Measurements from ENCODE around the gene KCTD12.
A peak's percentile ranks its signal among the peaks of the same experiment; 100 is the strongest.

KCTD12 gene

DNA sequence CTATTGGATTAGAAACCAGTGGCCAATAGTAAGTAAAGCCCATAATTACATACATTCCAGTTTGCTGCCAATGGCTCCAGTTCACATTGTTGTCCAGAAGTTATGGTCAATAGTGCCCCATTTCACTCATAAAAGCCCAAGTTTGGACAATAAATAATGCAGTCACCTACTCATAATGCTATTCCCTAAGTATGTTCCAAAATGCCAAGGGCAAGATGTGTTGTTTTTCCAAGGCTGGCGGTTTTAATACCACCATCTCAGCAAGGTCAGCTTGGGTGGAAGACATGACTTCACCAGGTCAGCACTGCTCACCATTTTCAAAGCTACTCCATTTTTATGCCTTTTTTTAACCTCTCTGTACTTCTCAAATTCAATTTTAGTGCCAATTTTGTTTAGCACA lies 32.7 kb downstream of the KCTD12 start:
- Mint-ChIP-seq H3K4me1 (peaks cover 6% of the 10 kb centered on the region), H3K9me3 (no peaks in the 10 kb centered on the region), H3K27me3 (no peaks in the 10 kb centered on the region), H3K4me3 (no peak overlapping the region), H3K27ac (no peak overlapping the region)
- no peak for DNase-seq
- no peak for ATAC-seq

DNA sequence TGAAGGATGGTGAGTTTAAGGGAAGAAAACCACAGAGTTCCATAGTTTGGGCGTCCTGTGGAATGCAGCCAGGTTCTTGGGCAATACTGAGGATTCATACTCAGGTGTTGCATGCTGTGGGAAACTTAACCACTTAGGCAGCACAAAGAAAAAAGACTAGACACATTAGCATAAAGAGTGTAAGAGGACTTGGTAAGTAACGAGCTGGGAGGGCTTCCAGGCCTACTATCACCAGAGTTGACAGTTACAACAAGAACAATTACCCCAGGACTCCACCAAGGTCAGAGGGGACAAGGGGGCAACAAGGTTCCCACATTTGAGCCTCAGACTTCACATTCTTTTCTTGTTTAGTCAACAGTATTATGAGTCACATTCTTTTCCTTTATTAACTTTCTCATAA lies 33.2 kb downstream of the KCTD12 start:
- Mint-ChIP-seq H3K4me3 (no peak overlapping the region), H3K9me3 (no peaks in the 10 kb centered on the region), H3K27me3 (no peaks in the 10 kb centered on the region), H3K27ac (no peak overlapping the region), H3K4me1 (peaks cover 6% of the 10 kb centered on the region)
- ATAC-seq, result no peak
- DNase-seq, result no peak

- H3K9me3 Mint-ChIP-seq, result no peaks in the 10 kb centered on the region
- ATAC-seq, result no peak
- DNase-seq, result no peak
- peaks cover 6% of the 10 kb centered on the region for H3K4me1 Mint-ChIP-seq
- no peaks in the 10 kb centered on the region for H3K27me3 Mint-ChIP-seq
- no peak overlapping the region for H3K4me3 Mint-ChIP-seq
- H3K27ac Mint-ChIP-seq, result no peak overlapping the region
These were observed 34.2 kb downstream of the KCTD12 start for GRCh38 chr13:76851961-76852360.

DNA sequence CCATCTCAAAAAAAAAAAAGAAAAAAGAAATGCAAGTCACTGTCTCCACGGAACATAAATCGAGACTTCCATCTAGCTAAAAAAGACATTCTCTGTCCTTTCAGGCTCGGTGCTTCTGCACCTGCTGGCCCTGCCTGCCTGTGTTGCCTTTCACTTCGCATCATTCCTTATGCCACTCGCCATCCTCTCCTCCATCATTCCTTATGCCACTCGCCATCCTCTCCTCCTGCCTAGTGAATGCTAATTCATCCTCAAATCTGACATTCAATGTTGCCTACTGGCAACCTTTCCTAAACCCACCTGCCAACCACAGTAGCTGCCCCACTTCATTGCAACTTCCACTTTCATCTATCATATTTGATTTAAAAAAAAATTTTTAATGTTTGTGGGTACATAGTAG lies 36.7 kb downstream of the KCTD12 start:
- DNase-seq (no peak), ATAC-seq (no peak)
- Mint-ChIP-seq H3K27ac (no peak overlapping the region), H3K4me1 (no peaks in the 10 kb centered on the region), H3K4me3 (no peak overlapping the region), H3K9me3 (no peaks in the 10 kb centered on the region), H3K27me3 (no peaks in the 10 kb centered on the region)

- H3K4me3 Mint-ChIP-seq, result no peak overlapping the region
- no peaks in the 10 kb centered on the region for H3K4me1 Mint-ChIP-seq
- no peaks in the 10 kb centered on the region for H3K9me3 Mint-ChIP-seq
- no peak overlapping the region for H3K27ac Mint-ChIP-seq
- ATAC-seq (no peak), DNase-seq (no peak)
- H3K27me3 Mint-ChIP-seq, result no peaks in the 10 kb centered on the region
These were observed 37.6 kb downstream of the KCTD12 start for GRCh38 chr13:76848596-76848995.

DNA sequence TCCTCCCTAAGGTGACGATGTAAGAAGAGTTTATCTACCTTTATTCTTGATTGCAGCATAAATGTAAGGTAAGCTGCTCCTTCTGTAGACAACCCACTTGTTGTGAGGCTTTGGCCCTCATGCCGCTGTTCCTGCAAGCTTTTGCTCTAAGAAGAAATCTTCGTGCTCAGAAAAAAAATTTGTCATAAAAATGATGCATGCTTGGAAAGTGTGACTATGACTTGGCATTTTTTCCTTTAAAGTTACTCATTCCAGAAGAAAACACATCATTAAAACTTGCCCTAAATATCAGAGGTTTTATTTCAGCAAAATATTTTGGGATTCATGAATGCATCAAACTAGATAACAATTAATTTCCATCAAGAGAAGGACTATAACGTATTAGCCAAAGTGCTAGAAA lies 39.8 kb downstream of the KCTD12 start:
- DNase-seq, result no peak
- H3K4me3 Mint-ChIP-seq, result no peak overlapping the region
- H3K9me3 Mint-ChIP-seq, result no peaks in the 10 kb centered on the region
- H3K4me1 Mint-ChIP-seq, result no peaks in the 10 kb centered on the region
- no peaks in the 10 kb centered on the region for H3K27me3 Mint-ChIP-seq
- H3K27ac Mint-ChIP-seq, result no peak overlapping the region
- no peak for ATAC-seq

- H3K9me3 Mint-ChIP-seq, result no peaks in the 10 kb centered on the region
- no peak for ATAC-seq
- H3K27me3 Mint-ChIP-seq, result no peaks in the 10 kb centered on the region
- no peak for DNase-seq
- H3K4me1 Mint-ChIP-seq, result no peaks in the 10 kb centered on the region
- H3K27ac Mint-ChIP-seq, result no peak overlapping the region
- no peak overlapping the region for H3K4me3 Mint-ChIP-seq
These were observed 40.3 kb downstream of the KCTD12 start for GRCh38 chr13:76845865-76846264.

DNA sequence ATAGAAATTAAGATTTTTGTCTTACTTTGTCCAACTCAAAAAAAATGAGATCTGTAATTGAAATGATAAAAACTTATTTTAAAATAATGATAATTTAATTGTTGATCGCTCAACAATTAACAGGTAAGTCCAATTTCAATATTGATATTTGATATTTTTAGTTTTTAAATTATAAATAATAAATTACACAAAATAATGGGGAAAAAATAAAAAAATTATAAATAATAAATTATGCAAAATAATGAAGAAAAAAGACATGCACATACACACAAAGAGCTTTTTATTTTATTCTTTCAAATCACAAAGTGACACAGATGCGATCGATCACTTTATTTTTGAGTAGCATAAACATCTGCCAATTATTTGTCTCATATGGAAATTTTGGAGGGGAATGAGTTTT lies 40.8 kb downstream of the KCTD12 start:
- ATAC-seq, result no peak
- Mint-ChIP-seq H3K27ac (no peak overlapping the region), H3K4me3 (no peak overlapping the region), H3K27me3 (no peaks in the 10 kb centered on the region), H3K4me1 (no peaks in the 10 kb centered on the region), H3K9me3 (no peaks in the 10 kb centered on the region)
- no peak for DNase-seq

DNA sequence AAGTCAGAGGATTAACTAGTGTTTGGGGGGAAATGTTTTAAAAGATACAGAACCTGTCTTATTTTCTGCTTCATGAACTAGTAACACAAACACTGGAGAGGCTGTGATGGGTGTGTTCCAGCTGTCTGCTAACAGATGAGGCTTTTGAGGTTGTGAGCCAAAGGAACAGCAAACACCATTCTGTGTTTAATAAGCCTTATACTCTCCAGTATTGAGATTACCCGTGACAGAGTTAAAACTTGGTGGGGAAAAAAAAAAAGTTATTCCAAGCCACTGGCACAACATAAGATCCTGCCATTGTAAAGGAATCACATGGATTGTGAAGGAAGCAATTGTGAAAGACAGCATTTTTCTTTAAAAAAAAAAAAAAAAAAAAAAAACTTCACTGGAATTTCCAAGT lies 48.4 kb downstream of the KCTD12 start:
- no peaks in the 10 kb centered on the region for H3K9me3 Mint-ChIP-seq
- DNase-seq (no peak), ATAC-seq (no peak)
- H3K4me3 Mint-ChIP-seq, result no peak overlapping the region
- H3K27ac Mint-ChIP-seq, result no peak overlapping the region
- no peaks in the 10 kb centered on the region for H3K4me1 Mint-ChIP-seq
- H3K27me3 Mint-ChIP-seq, result peaks cover 17% of the 10 kb centered on the region

- no peaks in the 10 kb centered on the region for H3K4me1 Mint-ChIP-seq
- no peak overlapping the region for H3K4me3 Mint-ChIP-seq
- ATAC-seq, result no peak
- no peak for DNase-seq
- no peak overlapping the region for H3K27ac Mint-ChIP-seq
- H3K9me3 Mint-ChIP-seq, result no peaks in the 10 kb centered on the region
- peaks cover 17% of the 10 kb centered on the region for H3K27me3 Mint-ChIP-seq
These were observed 49.9 kb downstream of the KCTD12 start for GRCh38 chr13:76836311-76836710.

- Mint-ChIP-seq H3K27me3 (peaks cover 11% of the 10 kb centered on the region), H3K9me3 (no peaks in the 10 kb centered on the region), H3K27ac (no peak overlapping the region), H3K4me3 (no peak overlapping the region), H3K4me1 (peaks cover 4% of the 10 kb centered on the region)
- ATAC-seq, result no peak
- DNase-seq, result no peak
These were observed 52.7 kb downstream of the KCTD12 start for GRCh38 chr13:76833441-76833954.

DNA sequence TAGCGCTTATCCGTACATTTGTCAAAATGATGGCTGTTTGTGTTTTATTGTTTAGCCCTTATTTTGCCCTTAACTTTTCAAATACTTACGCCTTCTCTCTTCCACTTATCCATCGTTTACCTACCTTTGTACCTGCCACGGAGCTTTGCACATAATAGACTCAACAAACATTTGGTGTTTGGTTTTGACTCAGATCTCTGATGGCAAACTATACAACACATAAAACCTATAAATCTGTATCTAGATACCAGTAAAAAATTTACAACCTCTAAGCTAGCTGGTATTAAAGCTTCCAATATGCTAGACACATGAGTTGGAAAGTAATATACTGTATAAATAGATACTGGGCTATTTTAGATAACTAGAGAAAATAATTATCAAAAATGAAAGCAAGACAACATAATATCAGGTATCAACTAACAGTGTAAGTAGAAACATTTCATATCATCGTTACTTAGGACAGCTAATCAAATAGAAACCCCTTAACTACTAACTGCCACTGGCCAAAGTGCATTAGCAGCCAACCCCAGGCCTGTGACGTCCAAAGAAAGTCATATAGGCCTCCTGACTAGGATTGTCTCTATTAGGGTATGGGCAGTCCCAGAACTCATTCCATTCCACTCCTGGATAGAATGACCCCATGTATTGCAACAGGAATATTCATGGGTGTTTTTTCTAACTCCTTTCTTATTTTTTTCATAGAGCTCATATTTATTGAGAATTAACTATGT lies 53.8 kb downstream of the KCTD12 start:
- DNase-seq, result no peak
- Mint-ChIP-seq H3K4me3 (no peak overlapping the region), H3K4me1 (peaks cover 8% of the 10 kb centered on the region), H3K27ac (no peak overlapping the region), H3K27me3 (peaks cover 11% of the 10 kb centered on the region), H3K9me3 (no peaks in the 10 kb centered on the region)
- ATAC-seq, result no peak

DNA sequence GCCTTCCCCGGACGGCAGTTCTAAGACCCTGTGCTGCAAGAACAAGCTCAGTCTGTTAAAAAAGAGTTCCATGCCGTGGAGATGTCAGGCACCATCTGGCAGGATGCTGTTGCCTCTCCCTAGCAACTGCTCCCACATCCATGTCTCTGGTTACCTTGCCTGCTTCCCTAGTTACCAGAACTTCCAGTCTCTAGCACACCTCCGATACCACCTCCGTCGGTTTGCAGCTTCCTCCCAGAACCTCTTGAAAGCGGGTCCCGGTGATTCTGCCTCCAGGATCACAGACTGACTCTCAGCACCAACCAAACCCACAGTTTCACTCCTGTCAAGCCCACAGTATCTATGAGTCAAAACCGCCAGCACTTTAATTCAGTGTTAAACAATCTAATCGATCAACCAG lies 55.4 kb downstream of the KCTD12 start:
- Mint-ChIP-seq H3K4me1 (peaks cover 8% of the 10 kb centered on the region), H3K9me3 (no peaks in the 10 kb centered on the region), H3K27me3 (no peaks in the 10 kb centered on the region), H3K27ac (peak overlapping the region in 1 of 2 donors; percentile 79), H3K4me3 (no peak overlapping the region)
- no peak for DNase-seq
- no peak for ATAC-seq
